GM19468 (cell line): ENCODE data around the gene PLEKHA8.

Experiments
- ATAC-seq: cut with Tn5 transposase; IDR thresholded peaks from one replicate; pipeline ENCODE4 v1.9.1; 2021; ENCODE audit warnings: mild to moderate bottlenecking, moderate library complexity, moderate number of reproducible peaks; ENCODE audit not compliant: unreplicated experiment; ENCODE audit errors: extremely low read depth

Gene PLEKHA8

GRCh38 chr7:30177965-30178364, 149.8 kb downstream of the PLEKHA8 start:
- no peak for ATAC-seq

GRCh38 chr7:30178748-30179436, 150.7 kb downstream of the PLEKHA8 start:
- ATAC-seq: peak; percentile 54
